Stimulated activated naive CD8-positive, alpha-beta T cell treated with anti-CD3 and anti-CD28 coated beads, Interleukin-15, Interleukin-2, amounts not matched to agents 100 ng/mL and 50 ng/mL, for 24 hours (primary cell): Measurements from ENCODE around the gene AGBL4.

Experiments used
- H3K27ac Mint-ChIP-seq: one replicate; pipeline ENCODE4 v1.8.0; 2021; ENCODE audit warnings: mild to moderate bottlenecking, mixed read lengths
- H3K27me3 Mint-ChIP-seq: one replicate; pipeline ENCODE4 v1.8.0; 2021; ENCODE audit warnings: mixed read lengths
- H3K36me3 Mint-ChIP-seq: one replicate; pipeline ENCODE4 v1.8.0; 2021; ENCODE audit warnings: low read depth, mixed read lengths
- H3K4me1 Mint-ChIP-seq: one replicate; pipeline ENCODE4 v1.8.0; 2021; ENCODE audit warnings: low read depth, mixed read lengths
- H3K4me3 Mint-ChIP-seq: one replicate; pipeline ENCODE4 v1.8.0; 2021; ENCODE audit warnings: mild to moderate bottlenecking, mixed read lengths
- H3K9me3 Mint-ChIP-seq: one replicate; pipeline ENCODE4 v1.8.0; 2021; ENCODE audit warnings: mixed read lengths

The AGBL4 gene

GRCh38 chr1:48596046-48596445, 1427.7 kb downstream of the AGBL4 start:
- H3K27me3 Mint-ChIP-seq, result no peaks in the 10 kb centered on the region
- H3K4me3 Mint-ChIP-seq, result no peak overlapping the region
- no peaks in the 10 kb centered on the region for H3K36me3 Mint-ChIP-seq
- no peaks in the 10 kb centered on the region for H3K4me1 Mint-ChIP-seq
- H3K27ac Mint-ChIP-seq, result no peak overlapping the region
- H3K9me3 Mint-ChIP-seq, result no peaks in the 10 kb centered on the region

DNA sequence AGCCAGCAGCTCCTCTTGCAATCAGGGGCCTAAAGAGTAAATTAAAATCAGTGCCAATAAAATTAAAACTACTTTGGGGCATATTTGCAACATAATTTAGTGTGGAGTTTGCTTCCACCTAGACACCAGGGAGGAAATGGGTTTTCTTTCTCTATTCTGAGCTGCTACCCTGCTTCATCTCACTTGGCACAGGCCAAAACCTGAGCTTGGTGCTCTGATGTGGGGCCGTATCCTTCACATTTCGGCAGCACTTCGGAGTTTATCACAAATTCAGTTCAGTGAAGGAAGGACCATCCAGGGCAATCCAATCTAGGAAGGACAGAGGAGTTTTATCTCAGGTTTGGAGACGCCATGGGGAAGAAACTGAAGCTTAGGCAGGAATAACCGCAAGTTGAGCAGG, 1428.1 kb downstream of the AGBL4 start:
- no peak overlapping the region for H3K4me3 Mint-ChIP-seq
- H3K27ac Mint-ChIP-seq, result no peak overlapping the region
- H3K9me3 Mint-ChIP-seq, result no peaks in the 10 kb centered on the region
- H3K27me3 Mint-ChIP-seq, result no peaks in the 10 kb centered on the region
- no peaks in the 10 kb centered on the region for H3K36me3 Mint-ChIP-seq
- H3K4me1 Mint-ChIP-seq, result no peaks in the 10 kb centered on the region

DNA sequence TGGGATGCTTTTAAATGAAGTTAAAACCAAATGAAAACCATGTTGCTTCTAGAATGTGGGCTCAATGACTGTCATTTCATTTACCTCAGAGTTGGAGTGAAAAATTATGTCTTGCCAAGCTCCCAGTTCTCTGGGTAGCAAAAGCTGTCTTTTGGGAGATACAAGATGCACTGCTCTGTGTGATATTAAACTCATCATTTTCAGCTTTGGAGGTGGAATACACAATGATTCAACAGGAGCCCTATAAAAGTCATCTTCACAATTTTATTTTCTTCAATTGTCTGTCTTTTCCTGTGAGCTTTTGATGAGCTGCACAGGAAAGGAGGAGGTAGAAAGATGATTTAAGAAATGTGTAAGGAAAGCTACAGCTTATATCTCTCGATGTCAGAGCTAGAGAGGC, 1431.4 kb downstream of the AGBL4 start:
- Mint-ChIP-seq H3K27me3 (no peaks in the 10 kb centered on the region), H3K9me3 (no peaks in the 10 kb centered on the region), H3K4me3 (no peak overlapping the region), H3K36me3 (no peaks in the 10 kb centered on the region), H3K27ac (no peak overlapping the region), H3K4me1 (no peaks in the 10 kb centered on the region)

DNA sequence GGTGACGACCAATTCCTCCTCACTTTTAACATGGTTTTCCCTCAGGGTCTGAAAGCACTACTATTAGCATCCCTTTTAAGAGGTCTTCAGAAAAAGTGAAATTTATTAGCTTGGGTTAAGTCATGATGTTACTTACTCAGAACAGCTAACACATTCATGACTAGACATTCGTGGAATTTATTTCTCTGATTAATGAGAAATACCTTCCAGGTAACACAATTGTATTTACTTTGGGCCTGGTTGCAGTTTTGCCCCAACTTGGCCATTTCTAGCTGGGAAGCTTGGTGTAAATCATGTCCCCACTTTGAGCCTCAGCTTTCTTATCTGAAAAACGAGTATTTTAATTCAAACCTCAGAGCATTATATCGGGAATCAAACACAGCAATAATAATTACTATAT, 1432.6 kb downstream of the AGBL4 start:
- no peaks in the 10 kb centered on the region for H3K4me1 Mint-ChIP-seq
- no peaks in the 10 kb centered on the region for H3K27me3 Mint-ChIP-seq
- H3K36me3 Mint-ChIP-seq, result no peaks in the 10 kb centered on the region
- no peak overlapping the region for H3K27ac Mint-ChIP-seq
- no peaks in the 10 kb centered on the region for H3K9me3 Mint-ChIP-seq
- H3K4me3 Mint-ChIP-seq, result no peak overlapping the region

- H3K9me3 Mint-ChIP-seq, result no peaks in the 10 kb centered on the region
- H3K4me3 Mint-ChIP-seq, result no peak overlapping the region
- no peak overlapping the region for H3K27ac Mint-ChIP-seq
These were observed 1435.7 kb downstream of the AGBL4 start for GRCh38 chr1:48588061-48588460.

DNA sequence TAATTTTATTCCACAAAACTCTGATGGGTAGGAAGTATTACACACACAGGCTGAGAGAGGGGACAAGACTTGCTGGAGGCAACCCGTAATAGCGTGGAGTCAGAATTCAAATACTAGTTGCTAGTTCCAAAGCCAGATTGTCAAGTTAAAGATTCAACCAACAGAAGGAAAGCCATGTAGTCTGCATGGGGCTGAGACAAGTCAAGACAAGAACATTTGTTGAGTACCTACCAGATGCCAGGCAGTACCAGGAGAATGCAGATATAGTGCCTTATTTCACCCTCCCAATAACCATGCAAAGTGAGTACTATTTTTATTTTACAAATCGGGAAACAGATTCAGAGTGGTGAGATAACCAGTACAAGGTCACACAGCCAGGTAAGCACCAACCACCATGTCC, 1441.3 kb downstream of the AGBL4 start:
- Mint-ChIP-seq H3K27ac (no peak overlapping the region), H3K9me3 (no peaks in the 10 kb centered on the region), H3K36me3 (no peaks in the 10 kb centered on the region), H3K4me1 (no peaks in the 10 kb centered on the region), H3K27me3 (peaks cover 4% of the 10 kb centered on the region), H3K4me3 (no peak overlapping the region)

More at GRCh38 chr1:48588061-48588460, 1435.7 kb downstream of the AGBL4 start:
- no peaks in the 10 kb centered on the region for H3K4me1 Mint-ChIP-seq
- no peaks in the 10 kb centered on the region for H3K36me3 Mint-ChIP-seq
- peaks cover 4% of the 10 kb centered on the region for H3K27me3 Mint-ChIP-seq

- no peaks in the 10 kb centered on the region for H3K36me3 Mint-ChIP-seq
- H3K27me3 Mint-ChIP-seq, result peaks cover 4% of the 10 kb centered on the region
- H3K9me3 Mint-ChIP-seq, result no peaks in the 10 kb centered on the region
- H3K4me1 Mint-ChIP-seq, result no peaks in the 10 kb centered on the region
- no peak overlapping the region for H3K27ac Mint-ChIP-seq
- H3K4me3 Mint-ChIP-seq, result no peak overlapping the region
These were observed 1442.5 kb downstream of the AGBL4 start for GRCh38 chr1:48581270-48581669.

- Mint-ChIP-seq H3K27ac (no peak overlapping the region), H3K4me3 (no peak overlapping the region), H3K36me3 (no peaks in the 10 kb centered on the region), H3K4me1 (no peaks in the 10 kb centered on the region), H3K9me3 (no peaks in the 10 kb centered on the region), H3K27me3 (peaks cover 7% of the 10 kb centered on the region)
These were observed 1447.2 kb downstream of the AGBL4 start for GRCh38 chr1:48576565-48576964.

DNA sequence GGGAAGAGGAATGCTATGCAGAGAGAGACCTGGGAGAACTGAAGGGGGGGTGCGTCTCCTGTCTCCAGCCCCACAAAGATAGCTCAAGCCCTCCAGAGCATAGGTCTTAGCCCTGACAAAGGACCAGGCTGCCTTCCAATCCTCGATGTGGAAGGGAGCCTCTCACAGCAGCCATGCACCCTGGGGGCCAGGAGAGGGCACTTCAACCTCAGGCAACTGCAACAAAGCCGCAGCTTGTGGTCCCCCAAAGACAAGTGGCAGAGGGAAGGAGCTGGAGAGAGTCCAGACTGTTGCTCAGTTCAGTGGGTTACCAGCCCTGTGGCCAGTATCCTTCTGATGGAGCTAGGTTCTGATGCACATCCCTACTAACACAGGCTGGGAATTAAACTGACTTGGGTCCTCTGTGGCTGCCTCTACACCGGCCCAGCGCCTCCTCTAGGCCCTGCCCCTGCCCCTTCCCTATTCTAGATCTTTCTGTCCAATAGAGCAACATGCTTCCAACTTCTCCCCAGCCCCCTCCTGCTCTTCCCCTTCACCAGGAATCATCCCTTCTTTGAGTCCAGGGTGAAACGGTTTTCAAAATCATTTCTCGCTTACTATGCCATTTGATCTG, 1451.0 kb downstream of the AGBL4 start:
- no peak overlapping the region for H3K27ac Mint-ChIP-seq
- no peaks in the 10 kb centered on the region for H3K36me3 Mint-ChIP-seq
- H3K4me1 Mint-ChIP-seq, result no peaks in the 10 kb centered on the region
- H3K4me3 Mint-ChIP-seq, result no peak overlapping the region
- H3K9me3 Mint-ChIP-seq, result no peaks in the 10 kb centered on the region
- peaks cover 7% of the 10 kb centered on the region for H3K27me3 Mint-ChIP-seq

- H3K4me1 Mint-ChIP-seq, result no peaks in the 10 kb centered on the region
These were observed 1451.6 kb downstream of the AGBL4 start for GRCh38 chr1:48572134-48572533.

GRCh38 chr1:48571303-48571987, 1452.3 kb downstream of the AGBL4 start:
- Mint-ChIP-seq H3K9me3 (no peaks in the 10 kb centered on the region), H3K4me3 (no peak overlapping the region), H3K4me1 (no peaks in the 10 kb centered on the region), H3K27me3 (peaks cover 7% of the 10 kb centered on the region), H3K27ac (no peak overlapping the region), H3K36me3 (no peaks in the 10 kb centered on the region)

More at GRCh38 chr1:48572134-48572533, 1451.6 kb downstream of the AGBL4 start:
- no peaks in the 10 kb centered on the region for H3K36me3 Mint-ChIP-seq
- no peaks in the 10 kb centered on the region for H3K9me3 Mint-ChIP-seq
- H3K4me3 Mint-ChIP-seq, result no peak overlapping the region
- peaks cover 7% of the 10 kb centered on the region for H3K27me3 Mint-ChIP-seq
- no peak overlapping the region for H3K27ac Mint-ChIP-seq

DNA sequence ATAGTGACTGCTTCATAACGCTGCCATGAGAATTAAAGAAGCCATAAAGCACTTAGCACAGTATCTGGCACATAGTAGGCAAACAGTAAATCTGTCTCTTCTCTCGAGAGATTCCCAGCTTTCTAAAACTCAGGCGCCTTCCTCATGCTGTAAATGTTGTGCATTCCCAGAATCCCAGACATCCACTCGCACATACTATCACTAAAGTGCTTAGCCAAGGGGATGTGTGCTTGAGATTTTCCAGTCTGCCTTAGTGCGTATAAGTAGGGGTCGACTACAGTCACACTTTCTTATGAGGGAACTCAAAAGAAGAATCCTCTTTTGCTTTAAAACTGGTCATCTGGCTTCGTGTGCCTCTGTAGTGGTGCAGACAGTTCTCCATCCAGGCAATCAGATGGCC, 1453.2 kb downstream of the AGBL4 start:
- H3K27me3 Mint-ChIP-seq, result peaks cover 7% of the 10 kb centered on the region
- H3K9me3 Mint-ChIP-seq, result no peaks in the 10 kb centered on the region
- H3K36me3 Mint-ChIP-seq, result no peaks in the 10 kb centered on the region
- no peaks in the 10 kb centered on the region for H3K4me1 Mint-ChIP-seq
- H3K27ac Mint-ChIP-seq, result no peak overlapping the region
- H3K4me3 Mint-ChIP-seq, result no peak overlapping the region

DNA sequence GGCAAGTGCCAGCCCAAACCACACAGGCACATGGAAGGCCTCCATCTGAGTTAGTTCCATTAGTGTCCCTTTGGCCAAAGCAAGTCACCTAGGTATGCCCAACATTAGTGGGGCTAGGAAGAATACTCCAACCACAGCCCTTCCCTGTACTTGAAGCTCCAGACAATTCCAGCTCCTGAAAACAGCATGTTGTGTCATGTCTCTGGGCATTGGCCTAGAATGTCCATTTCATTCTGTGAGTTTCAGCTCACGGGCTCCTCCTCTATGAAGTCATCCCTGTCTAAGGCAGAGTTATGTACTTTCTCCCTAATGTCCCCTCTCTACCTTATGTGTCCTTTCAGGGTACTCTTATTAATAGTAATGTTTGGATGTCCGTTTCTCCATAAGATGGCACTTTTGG, 1455.3 kb downstream of the AGBL4 start:
- Mint-ChIP-seq H3K4me1 (no peaks in the 10 kb centered on the region), H3K36me3 (no peaks in the 10 kb centered on the region), H3K4me3 (no peak overlapping the region), H3K27ac (no peak overlapping the region), H3K27me3 (peaks cover 8% of the 10 kb centered on the region), H3K9me3 (no peaks in the 10 kb centered on the region)

- Mint-ChIP-seq H3K27me3 (peaks cover 8% of the 10 kb centered on the region), H3K4me1 (no peaks in the 10 kb centered on the region), H3K9me3 (no peaks in the 10 kb centered on the region), H3K27ac (no peak overlapping the region), H3K36me3 (no peaks in the 10 kb centered on the region), H3K4me3 (no peak overlapping the region)
These were observed 1457.3 kb downstream of the AGBL4 start for GRCh38 chr1:48566492-48566891.

DNA sequence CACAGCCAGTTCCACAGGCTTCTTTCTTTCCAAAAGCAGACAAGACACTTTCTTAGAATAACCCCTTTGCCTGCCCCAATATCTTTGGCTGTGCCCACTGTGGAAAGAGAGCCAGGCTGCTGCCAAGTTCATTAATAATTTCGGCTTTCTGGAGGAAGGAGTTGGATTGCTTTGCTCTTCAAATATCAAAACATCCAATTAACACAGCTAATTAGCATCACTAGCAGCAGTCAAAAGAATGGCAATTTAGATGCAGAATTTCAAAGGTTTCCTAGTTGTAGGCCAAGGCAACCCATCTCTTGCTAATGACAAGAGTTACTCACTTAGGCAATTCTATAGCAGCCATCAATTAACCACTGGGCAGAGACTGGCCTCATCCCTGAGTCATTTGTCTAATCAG, 1460.7 kb downstream of the AGBL4 start:
- no peak overlapping the region for H3K4me3 Mint-ChIP-seq
- no peaks in the 10 kb centered on the region for H3K9me3 Mint-ChIP-seq
- H3K4me1 Mint-ChIP-seq, result no peaks in the 10 kb centered on the region
- peaks cover 21% of the 10 kb centered on the region for H3K27me3 Mint-ChIP-seq
- no peaks in the 10 kb centered on the region for H3K36me3 Mint-ChIP-seq
- no peak overlapping the region for H3K27ac Mint-ChIP-seq

GRCh38 chr1:48561444-48561843, 1462.3 kb downstream of the AGBL4 start:
- H3K4me3 Mint-ChIP-seq, result no peak overlapping the region
- no peaks in the 10 kb centered on the region for H3K36me3 Mint-ChIP-seq
- no peak overlapping the region for H3K27ac Mint-ChIP-seq
- H3K4me1 Mint-ChIP-seq, result no peaks in the 10 kb centered on the region
- H3K27me3 Mint-ChIP-seq, result peaks cover 21% of the 10 kb centered on the region
- no peaks in the 10 kb centered on the region for H3K9me3 Mint-ChIP-seq
